GM12873 (cell line): ENCODE measurements around the gene TNFAIP3.

ENCODE experiments used
- TF ChIP-seq, protein P1 (sequence below): IDR thresholded peaks from 2 replicates; pipeline ENCODE4 v1.5.1; 2012; ENCODE audit warnings: low read depth, mild to moderate bottlenecking, moderate library complexity, low read length, control low read depth; ENCODE audit not compliant: insufficient read depth; ENCODE audit errors: missing control alignments

TNFAIP3 gene

DNA sequence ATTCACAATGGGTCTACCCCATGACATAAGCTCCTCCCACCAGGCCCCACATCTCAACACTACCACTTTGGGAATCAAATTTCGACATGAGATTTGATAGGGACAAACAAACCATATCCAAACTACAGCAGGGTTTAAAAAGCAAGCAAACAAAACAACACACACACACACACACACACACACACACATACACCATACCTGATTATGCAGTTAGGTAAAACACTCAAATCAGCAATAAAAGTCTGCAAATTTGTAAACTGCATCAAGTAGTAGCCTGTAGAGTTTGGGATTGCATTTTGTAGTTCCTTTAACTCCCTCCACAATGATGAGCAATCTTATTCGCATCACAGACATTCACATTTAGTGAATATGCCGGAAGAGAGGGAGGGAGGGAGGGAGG is 32.6 kb upstream of the TNFAIP3 start:
- TF ChIP-seq, protein P1, sequence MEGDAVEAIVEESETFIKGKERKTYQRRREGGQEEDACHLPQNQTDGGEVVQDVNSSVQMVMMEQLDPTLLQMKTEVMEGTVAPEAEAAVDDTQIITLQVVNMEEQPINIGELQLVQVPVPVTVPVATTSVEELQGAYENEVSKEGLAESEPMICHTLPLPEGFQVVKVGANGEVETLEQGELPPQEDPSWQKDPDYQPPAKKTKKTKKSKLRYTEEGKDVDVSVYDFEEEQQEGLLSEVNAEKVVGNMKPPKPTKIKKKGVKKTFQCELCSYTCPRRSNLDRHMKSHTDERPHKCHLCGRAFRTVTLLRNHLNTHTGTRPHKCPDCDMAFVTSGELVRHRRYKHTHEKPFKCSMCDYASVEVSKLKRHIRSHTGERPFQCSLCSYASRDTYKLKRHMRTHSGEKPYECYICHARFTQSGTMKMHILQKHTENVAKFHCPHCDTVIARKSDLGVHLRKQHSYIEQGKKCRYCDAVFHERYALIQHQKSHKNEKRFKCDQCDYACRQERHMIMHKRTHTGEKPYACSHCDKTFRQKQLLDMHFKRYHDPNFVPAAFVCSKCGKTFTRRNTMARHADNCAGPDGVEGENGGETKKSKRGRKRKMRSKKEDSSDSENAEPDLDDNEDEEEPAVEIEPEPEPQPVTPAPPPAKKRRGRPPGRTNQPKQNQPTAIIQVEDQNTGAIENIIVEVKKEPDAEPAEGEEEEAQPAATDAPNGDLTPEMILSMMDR: no peak

- TF ChIP-seq, protein P1: no peak
Measured at GRCh38 chr6:137836788-137837187, 30.3 kb upstream of the TNFAIP3 start.

- TF ChIP-seq, protein P1: no peak
Measured at GRCh38 chr6:137839076-137839475, 28.0 kb upstream of the TNFAIP3 start.

DNA sequence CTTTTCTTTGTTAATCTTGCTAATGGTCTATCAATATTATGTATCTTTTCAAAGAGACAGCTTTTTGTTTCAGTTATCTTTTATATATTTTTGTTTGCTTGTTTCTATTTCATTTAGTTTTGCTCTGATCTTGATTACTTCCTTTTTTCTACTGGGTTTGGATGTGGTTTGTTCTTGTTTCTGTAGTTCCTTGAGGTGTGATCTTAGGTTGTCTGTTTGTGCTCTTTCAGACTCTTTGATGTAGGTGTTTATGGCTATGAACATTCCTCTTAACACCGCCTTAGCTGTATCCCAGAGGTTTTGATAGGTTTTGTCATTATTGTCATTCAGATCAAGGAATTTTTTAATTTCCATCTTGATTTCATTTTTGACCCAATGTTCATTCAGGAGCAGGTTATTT is 26.8 kb upstream of the TNFAIP3 start:
- TF ChIP-seq, protein P1: no peak

DNA sequence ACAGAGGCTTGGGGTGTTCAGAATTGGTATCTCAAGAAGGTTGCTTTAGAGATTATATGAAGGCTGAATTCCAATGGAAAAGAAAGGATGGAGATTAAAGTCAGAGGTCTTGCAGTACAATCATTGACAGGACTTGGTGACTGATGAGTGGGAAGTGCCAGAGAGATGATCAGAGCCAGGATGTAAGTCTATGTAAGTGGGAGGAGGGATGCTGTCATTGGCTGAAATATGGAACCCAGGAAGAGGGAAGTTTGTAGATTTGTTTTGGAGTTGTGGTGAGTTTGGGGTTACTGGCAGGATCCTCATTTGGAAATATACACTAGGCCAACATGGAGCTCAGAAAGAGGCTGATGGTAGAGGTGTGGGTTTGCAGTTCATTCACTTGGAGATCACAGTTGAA is 23.8 kb upstream of the TNFAIP3 start:
- TF ChIP-seq, protein P1: no peak

DNA sequence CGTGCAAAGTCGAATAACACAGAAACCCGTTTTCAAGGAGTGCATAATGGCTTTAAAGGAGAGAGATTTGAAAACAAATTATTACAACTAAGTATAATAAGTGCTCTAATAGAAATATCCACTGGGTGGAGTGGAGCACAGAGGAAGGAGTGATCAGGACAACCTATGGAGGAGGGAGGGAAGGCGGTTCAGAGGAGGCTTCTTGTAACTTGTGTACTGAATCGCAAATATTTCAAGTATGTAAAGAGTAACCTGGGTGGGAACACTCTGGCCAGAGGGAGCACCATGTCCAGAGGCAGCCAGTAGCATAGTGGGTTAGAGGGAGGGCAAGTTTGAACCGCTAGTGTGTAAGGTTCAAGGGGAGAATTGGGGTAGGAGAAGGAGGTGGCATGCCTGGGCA is 21.6 kb upstream of the TNFAIP3 start:
- TF ChIP-seq, protein P1: no peak

DNA sequence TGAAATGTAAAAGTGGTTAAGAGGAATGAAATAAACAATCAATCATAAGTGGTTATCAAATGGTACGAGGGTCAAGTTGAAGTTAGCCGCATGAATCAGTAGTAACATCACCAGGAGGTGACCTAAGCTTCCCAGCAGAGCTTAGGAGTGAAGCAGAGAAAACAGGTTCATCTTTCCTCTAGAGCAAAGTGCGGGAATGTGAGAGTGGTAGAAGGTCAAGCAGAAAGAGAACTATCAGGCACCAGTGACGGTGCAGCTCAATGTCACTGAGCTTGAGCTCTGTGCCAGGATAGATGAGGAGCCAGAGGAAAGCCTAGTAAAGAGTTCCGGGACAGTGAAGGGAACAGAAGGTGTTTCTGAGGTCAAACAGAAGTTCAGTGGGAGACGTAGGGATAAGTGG is 20.8 kb upstream of the TNFAIP3 start:
- TF ChIP-seq, protein P1: no peak
